HFFc6 (cell line): Measurements from ENCODE around the gene PDE8B. TPM values are rescaled to one million over a fixed set of nuclear protein-coding genes. Genes with fewer than 3 reads are reported as not detected.

Source experiments
- DNase-seq: peaks from one replicate; pipeline ENCODE4 v3.0.0-alpha.2; 2018
- H3K27ac Mint-ChIP-seq: 2 replicates; pipeline ENCODE4 v1.8.0; 2020; ENCODE audit warnings: mild to moderate bottlenecking, mixed read lengths
- H3K27me3 Mint-ChIP-seq: 2 replicates; pipeline ENCODE4 v1.8.0; 2021; ENCODE audit warnings: mild to moderate bottlenecking, moderate library complexity, mixed read lengths; ENCODE audit not compliant: insufficient read depth
- H3K36me3 Mint-ChIP-seq: 2 replicates; pipeline ENCODE4 v1.8.0; 2021; ENCODE audit warnings: low read depth, mixed read lengths
- H3K4me1 Mint-ChIP-seq: 2 replicates; pipeline ENCODE4 v1.8.0; 2020; ENCODE audit warnings: low read depth, mixed read lengths
- H3K4me3 Mint-ChIP-seq: 2 replicates; pipeline ENCODE4 v1.8.0; 2020; ENCODE audit warnings: mild to moderate bottlenecking, moderate library complexity, mixed read lengths
- H3K9me3 Mint-ChIP-seq: 2 replicates; pipeline ENCODE4 v1.8.0; 2020; ENCODE audit warnings: mild to moderate bottlenecking, mixed read lengths
- total RNA-seq, 6 experiments: library from RNA; stranded (reverse); fragmentation: NEBNext Ultra II Directional; extraction: Animal tissue kit (Norgen Biotek cat#: 25700); gene quantifications; 2 replicates in 1 of 6; 3 replicates in 5 of 6; pipeline ENCODE4 v1.2.3, GENCODE V29; 2021
- TF ChIP-seq, protein P1 (sequence below): fragments of 200-600 bp; sonication (generic); IDR thresholded peaks from 2 replicates; pipeline ENCODE4 v1.5.0; 2021; ENCODE audit warnings: antibody characterized with exemption, mild to moderate bottlenecking

The PDE8B gene
- total RNA-seq, 6 experiments from 2014 or later = 0.14 TPM; not detected in 5

DNA sequence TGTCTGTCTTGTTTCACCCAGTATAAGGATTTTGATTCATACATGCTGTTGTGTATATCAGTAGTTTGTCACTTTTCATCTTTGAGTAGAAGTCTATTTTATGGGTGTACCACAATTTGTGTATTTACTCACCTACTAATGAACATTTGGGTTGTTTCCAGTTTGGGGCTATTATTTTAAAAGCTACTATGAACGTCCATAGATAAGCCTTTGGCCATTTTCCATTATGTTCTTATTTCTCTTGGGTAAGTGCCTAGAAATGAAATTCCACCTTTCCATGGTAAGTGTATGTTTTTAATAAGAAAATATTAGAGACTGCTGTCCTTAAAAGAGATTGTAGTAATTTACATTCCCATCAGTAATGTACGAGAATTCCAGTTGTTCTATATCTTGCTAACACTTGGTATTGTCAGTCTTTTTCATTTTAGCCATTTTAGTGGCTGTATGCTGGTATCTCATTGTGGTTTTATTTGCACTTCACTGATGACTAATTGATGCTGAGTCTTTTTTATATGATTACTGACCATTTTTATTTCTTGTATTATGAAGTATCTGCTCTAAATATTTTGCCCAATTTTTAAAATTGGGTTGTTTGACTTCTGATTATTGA is 17.9 kb upstream of the PDE8B start:
- no peak for DNase-seq
- Mint-ChIP-seq H3K4me1 (no peaks in the 10 kb centered on the region), H3K27ac (no peak overlapping the region), H3K36me3 (no peaks in the 10 kb centered on the region; the same call in 1 of the 2 replicates), H3K9me3 (peaks cover 4% of the 10 kb centered on the region), H3K4me3 (no peak overlapping the region), H3K27me3 (peaks cover 29% of the 10 kb centered on the region)
- TF ChIP-seq, protein P1, sequence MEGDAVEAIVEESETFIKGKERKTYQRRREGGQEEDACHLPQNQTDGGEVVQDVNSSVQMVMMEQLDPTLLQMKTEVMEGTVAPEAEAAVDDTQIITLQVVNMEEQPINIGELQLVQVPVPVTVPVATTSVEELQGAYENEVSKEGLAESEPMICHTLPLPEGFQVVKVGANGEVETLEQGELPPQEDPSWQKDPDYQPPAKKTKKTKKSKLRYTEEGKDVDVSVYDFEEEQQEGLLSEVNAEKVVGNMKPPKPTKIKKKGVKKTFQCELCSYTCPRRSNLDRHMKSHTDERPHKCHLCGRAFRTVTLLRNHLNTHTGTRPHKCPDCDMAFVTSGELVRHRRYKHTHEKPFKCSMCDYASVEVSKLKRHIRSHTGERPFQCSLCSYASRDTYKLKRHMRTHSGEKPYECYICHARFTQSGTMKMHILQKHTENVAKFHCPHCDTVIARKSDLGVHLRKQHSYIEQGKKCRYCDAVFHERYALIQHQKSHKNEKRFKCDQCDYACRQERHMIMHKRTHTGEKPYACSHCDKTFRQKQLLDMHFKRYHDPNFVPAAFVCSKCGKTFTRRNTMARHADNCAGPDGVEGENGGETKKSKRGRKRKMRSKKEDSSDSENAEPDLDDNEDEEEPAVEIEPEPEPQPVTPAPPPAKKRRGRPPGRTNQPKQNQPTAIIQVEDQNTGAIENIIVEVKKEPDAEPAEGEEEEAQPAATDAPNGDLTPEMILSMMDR = no peak

DNA sequence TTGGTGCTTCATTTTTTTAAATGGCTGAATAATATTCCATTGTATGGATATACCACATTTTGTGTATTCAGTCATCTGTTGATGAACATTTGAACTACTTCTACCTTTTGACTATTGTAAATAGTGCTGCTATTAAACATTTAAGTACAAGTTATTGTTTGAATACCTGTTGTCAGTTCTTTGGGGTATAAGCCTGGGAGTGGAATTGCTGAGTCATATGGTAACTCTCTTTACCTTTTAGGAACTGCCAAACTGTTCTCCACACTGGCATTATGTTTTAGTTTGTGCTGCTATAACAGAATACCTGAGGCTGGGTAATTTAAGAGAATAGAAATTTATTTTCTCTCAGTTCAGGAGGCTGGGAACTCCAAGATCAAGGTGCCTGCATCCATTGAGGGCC is 15.7 kb upstream of the PDE8B start:
- peaks cover 22% of the 10 kb centered on the region for H3K27me3 Mint-ChIP-seq

DNA sequence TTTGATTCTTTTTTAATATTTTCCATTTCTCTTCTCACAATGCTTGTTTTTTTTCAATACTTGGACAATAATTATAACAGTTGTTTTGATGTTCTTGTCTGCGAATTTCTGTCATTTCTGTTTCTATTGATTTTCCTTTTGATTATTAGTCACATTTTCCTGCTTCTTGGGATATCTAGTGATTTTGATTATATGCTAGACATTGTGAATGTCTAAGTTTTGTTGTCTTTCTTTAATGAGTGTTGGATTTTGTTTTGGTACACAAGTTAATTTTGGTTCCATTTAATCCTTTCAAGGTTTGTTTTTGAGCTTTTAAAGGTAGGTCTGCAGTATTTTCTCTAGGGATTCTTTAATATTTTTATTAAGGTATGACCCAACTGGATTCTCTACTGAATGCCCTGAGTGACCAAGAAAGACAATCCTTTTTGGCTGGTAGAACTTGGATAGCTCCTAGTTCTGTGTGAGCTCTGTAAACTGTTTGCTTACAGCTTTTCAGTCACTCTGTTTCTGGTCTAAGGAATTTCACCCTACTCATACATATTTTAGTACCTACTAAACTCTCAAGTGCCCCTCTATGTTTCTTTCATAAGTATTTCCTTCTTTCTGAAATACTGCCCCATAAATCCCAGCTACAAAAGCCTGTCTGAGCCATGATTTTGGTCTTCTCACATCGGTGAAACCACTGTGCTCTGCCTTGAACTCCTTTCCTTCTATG is 12.5 kb upstream of the PDE8B start:
- no peaks in the 10 kb centered on the region for H3K4me1 Mint-ChIP-seq
- H3K36me3 Mint-ChIP-seq = peaks cover 3% of the 10 kb centered on the region; the same call in 1 of the 2 replicates
- DNase-seq = no peak

More for the DNA sequence above, 15.7 kb upstream of the PDE8B start:
- H3K4me3 Mint-ChIP-seq = no peak overlapping the region
- H3K9me3 Mint-ChIP-seq = peaks cover 14% of the 10 kb centered on the region
- H3K27ac Mint-ChIP-seq = no peak overlapping the region
- H3K4me1 Mint-ChIP-seq = no peaks in the 10 kb centered on the region
- no peak for DNase-seq
- H3K36me3 Mint-ChIP-seq = peaks cover 3% of the 10 kb centered on the region
- TF ChIP-seq, protein P1 = no peak

DNA sequence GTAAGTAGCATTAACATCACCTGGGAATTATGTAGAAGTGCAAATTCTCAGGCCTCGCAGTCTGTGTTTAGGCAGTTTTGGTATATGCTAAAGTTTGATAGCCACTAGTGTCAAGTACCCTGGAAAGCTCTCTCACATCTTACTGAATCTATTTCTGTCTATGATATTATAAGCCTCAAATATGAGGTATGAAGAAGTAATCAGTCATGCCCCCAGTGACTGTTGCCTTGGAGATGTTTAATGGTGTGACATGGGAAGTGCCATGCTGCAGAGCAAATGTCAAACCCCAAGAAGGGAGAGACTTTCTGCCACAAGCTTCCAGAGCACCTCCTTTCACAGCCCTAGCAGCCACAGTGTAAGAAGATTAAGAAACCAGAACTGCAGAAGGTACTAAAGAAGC is 9.8 kb upstream of the PDE8B start:
- H3K27me3 Mint-ChIP-seq = peaks cover 30% of the 10 kb centered on the region
- no peak overlapping the region for H3K27ac Mint-ChIP-seq
- TF ChIP-seq, protein P1 = no peak
- DNase-seq = no peak
- no peak overlapping the region for H3K4me3 Mint-ChIP-seq
- H3K9me3 Mint-ChIP-seq = peaks cover 14% of the 10 kb centered on the region
- H3K4me1 Mint-ChIP-seq = no peaks in the 10 kb centered on the region
- peaks cover 3% of the 10 kb centered on the region; the same call in 1 of the 2 replicates for H3K36me3 Mint-ChIP-seq

More for the DNA sequence above, 12.5 kb upstream of the PDE8B start:
- Mint-ChIP-seq H3K27me3 (peaks cover 28% of the 10 kb centered on the region), H3K27ac (no peak overlapping the region), H3K4me3 (no peak overlapping the region), H3K9me3 (peaks cover 14% of the 10 kb centered on the region)
- TF ChIP-seq, protein P1 = no peak

DNA sequence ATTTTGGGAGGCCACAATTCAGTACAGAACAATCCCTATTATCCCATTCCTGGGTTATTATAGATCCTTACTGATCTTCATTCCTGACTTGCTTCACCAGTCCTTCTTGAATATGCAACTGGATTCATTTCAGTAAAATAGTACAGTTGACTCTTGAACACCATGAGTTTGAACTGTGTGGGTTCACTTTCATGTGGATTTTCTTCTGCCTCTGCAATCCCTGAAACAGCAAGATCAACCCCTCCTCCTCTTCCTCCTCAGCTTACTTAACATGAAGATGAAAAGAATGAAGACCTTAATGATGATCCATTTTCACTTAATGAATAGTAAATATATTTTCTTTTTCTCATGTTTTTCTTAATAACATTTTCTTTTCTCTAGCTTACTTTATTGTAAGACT is 8.3 kb upstream of the PDE8B start:
- Mint-ChIP-seq H3K9me3 (peaks cover 14% of the 10 kb centered on the region), H3K27ac (no peak overlapping the region), H3K36me3 (peaks cover 3% of the 10 kb centered on the region; the same call in 1 of the 2 replicates), H3K27me3 (peaks cover 28% of the 10 kb centered on the region), H3K4me1 (no peaks in the 10 kb centered on the region), H3K4me3 (no peak overlapping the region)
- DNase-seq = no peak
- TF ChIP-seq, protein P1 = no peak
